ENCODE measurements around the gene METTL13.

- no peak for TF ChIP-seq POLR2AphosphoS5 (IDR thresholded peaks at IDR 0.05; ENCODE audit: low read depth, low read length)
- TF ChIP-seq TAF1 (IDR thresholded peaks at IDR 0.05; ENCODE audit: borderline replicate concordance, low read depth, low read length), result no peak
- no peak for TF ChIP-seq POLR2A (IDR thresholded peaks at IDR 0.05; ENCODE audit: low read depth, low read length)
Measured at GRCh38 chr1:171763764-171764163, 17.7 kb upstream of the METTL13 start.

Measured in GM12892 (cell line).